D341Med (cell line): ENCODE measurements around the gene IGBP1.
"Not testable (repeated sequence)": the region's sequence is repeated elsewhere in the genome, so short reads cannot be mapped to it uniquely, and the experiment has no call there.

Experiments
- DNase-seq: peaks from one replicate; pipeline ENCODE4 v3.0.0; 2012; ENCODE audit warnings: low spot score

Gene IGBP1

DNA sequence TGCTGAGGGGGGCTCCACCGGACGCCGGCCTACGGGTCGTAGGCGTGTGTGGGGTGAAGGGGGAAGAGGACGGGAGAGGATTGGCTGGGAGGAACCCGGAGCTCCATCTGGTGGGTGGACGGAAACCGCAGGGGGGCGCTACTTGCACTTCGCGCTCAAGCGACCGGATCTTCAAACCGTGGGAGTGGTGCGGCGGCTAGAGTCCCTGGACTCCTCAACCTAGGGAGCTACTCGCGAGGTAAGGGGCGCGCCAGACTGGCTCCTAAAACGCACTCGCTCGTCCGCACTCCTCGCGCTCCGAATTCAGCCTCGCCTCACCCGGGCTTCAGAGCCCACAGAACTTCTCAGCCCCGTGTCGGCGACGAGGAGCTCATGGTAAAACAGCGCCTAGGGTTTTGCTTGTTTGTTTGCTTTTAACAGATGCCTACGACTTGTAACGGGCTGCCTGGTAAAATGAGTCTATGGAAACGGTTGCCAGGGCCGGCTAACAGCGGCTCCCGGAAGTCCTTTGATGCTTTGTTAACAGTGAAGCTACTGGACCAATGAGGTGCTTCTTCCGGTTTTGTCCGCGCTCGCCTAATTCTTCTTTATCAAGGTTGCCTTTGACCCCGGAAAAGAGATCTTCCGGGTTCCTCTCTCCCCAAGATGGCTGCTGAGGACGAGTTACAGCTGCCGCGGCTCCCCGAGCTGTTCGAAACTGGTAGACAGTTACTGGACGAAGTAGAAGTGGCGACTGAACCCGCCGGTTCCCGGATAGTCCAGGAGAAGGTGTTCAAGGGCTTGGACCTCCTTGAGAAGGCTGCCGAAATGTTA, at the start of gene IGBP1:
Gene IGBP1 (plus strand): TSS at position 145 of the 813 bp plus-strand sequence. CDS start 501 bp downstream, at position 646.
- DNase-seq, result peak; percentile 85

- no peak for DNase-seq
Observed at GRCh38 chrX:70084592-70085240, 48.5 kb upstream of the IGBP1 start.

DNA sequence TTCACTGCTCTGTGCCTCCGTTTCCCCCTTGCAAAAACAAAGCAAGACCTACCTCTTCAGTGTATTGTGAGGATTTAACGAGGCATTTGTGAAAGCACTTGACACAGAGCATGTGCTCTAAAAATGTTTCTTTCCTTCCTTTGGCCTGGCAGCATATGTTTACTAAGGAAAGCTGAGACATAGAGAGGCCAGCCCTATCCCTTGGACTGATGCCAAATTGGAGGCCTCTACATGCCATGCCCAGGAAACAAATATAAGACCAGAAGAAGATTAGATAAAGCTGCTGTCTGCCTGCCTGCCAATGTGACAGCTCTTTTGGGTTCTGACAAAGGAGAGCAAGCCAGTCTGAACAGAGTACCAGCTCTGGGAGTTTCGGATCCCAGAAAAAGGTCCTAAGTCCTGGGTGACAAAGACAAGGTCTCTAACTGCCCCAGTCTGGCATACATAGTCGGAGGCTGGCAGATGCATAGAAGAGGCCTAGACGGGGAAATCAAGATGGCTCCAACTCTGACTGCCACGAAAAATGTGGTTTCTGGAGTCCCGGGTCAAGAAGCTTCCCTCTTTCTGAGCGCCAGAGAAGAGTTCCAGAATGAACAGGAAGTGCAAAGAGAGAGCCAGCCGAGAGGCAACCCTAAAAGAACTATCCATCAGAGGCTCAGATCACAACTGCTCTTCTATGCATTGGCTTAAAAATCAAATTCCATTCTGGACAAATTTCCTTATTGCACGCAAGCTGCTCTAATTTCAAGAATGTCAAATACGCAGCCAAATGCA, 45.2 kb upstream of the IGBP1 start:
- no peak for DNase-seq

DNA sequence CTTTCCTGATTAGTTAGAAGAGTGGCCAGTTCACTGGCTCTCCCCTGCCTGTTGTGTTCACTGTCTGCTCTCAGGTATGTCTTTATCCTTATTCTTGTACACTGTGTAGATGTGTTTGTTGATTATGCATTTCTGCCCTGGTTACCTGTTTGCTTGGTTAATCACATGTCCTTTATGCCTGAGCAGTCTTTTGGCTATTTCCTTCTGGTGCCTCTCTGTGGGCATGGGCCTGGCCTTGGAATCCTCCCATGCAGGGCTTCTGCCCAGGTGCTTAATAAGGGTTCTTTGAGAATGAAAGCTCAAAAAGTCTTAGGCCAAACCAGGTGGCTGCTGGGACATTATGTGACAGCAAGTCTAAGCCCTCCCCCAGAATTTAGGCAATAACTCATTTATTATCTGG, 44.5 kb upstream of the IGBP1 start:
- no peak for DNase-seq

DNA sequence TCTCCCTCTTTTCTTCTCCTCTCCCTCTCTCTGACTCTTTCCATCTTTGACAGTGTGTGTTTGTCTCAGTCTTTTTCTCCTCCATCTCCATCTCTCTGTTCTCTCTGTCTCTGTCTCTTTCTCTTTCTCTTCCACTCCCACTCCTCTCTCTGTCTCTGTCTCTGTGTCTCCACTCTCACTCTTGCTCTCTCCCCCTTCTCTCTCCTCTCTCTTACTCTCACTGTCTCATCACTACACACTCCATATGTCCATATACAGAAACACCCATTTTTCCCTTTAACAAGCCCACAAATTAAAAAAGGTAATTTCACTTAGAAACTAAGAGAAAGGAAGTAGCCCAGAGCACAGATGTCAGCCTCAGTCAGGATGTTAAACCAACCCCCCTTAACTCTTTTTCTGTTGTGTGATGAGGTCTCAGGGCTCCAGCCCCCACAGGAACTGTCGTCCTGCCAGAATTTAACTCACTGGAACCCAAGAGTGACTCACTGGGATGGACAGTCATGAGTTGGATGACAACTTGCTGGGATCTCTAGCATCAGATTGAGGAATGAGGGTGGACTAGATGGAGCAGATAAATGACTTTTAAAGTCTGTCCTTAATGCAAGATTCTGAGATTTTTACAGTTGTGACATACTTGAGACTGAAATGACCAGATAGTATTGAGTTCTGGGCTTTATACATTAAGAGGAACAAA, 43.5 kb upstream of the IGBP1 start:
- no peak for DNase-seq

GRCh38 chrX:70092247-70092646, 41.0 kb upstream of the IGBP1 start:
- no peak for DNase-seq

DNA sequence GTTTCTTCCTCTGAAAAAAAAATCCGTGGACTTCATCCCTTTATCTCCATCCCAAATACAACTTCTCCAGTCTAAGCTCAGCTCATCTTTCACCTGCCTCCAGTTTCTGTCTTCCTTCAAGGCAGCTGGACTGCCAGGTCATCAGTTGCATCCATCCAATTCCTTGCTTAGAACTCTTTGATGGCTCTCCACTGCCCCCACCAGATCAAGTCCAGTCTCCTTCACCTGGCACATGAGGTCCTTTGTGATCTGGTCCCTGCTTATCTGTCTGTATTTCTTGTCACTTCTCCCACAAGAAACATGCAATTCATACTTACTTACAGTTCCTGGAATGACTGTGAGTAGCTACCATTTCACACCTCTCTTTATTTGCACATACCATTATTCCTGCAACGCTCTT, 37.2 kb upstream of the IGBP1 start:
- DNase-seq, result peak; percentile 42

GRCh38 chrX:70105229-70105628, 28.0 kb upstream of the IGBP1 start:
- DNase-seq, result no peak

DNA sequence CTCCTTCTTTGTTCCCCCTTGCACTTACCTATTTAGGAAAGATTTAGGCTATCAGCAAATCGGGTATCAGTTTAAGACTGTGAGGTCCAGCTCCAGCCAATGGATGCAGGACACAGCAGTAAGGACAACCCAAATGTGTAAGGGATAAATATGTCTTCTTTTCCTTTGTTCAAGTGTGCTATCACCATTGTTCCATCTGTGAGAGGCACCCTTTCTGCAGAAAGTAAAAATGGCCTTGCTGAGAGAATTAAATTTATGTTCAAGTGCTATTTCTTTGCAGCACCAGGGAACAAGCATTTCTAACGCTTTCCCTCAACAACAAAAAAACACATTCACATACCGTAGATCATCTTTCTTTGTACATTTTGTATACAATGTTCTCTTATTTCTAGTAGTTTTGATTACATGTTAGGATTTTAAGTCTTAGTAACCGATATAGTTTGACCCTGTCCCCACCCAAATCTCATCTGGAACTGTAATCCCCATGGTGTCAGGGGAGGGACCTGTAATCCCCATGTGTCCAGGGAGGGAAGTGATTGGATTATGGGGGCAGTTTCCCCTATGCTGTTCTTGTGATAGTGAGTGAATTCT, 21.7 kb upstream of the IGBP1 start:
- DNase-seq, result not testable (repeated sequence)

DNA sequence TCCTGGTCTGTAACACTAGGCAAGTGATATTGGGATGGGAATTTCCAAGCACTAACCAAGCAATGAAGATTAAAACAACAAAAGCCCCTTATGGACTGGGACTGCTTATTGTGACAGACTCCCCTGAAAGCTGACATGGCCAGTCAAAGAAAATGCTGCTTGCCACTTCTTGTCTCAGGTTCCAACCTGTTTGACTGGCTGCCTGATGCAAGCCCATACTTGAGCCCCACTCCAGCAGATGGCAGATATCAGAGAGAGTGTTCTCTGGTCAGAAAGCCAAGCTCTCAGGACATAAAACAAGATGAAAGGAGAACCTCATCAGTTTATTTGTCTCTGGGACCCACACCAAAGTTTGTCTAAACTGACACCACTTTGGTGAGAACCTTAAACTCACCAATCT, 15.5 kb upstream of the IGBP1 start:
- no peak for DNase-seq

DNA sequence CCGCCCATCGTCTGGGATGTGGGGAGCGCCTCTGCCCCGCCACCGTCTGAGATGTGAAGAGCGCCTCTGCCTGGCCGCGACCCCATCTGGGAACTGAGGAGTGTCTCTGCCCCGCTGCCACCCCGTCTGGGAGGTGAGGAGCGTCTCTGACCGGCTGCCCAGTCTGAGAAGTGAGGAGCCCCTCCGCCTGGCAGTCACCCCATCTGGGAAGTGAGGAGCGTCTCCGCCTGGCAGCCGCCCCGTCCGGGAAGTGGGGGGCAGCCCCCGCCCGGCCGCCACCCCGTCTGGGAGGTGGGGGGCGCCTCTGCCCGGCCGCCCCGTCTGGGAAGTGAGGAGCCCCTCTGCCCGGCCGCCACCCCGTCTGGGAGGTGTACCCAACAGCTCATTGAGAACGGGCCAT, 10.2 kb upstream of the IGBP1 start:
- not testable (repeated sequence) for DNase-seq

DNA sequence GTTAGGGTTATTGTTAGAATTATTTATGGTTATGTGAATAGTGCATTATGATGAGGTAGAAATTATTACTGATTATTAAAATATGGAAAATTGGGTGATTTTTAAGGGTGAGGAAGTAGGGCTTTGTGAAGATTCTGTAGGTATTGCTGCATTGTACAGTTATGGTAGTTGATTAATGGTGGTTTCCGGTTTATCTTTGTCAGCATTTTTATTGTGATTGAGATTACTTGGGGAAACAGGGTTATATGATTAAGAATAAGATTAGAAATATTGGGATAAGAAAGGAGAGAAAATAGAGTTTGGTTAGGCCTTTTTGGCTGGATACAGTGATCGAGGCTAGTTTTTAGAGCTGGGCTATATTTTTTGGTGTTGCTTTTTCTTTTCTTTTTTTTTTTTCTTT, 8.6 kb upstream of the IGBP1 start:
- DNase-seq, result no peak

GRCh38 chrX:70128071-70128470, 5.2 kb upstream of the IGBP1 start:
- DNase-seq, result peak; percentile 21

- DNase-seq, result no peak
Observed at GRCh38 chrX:70129816-70130215, 3.4 kb upstream of the IGBP1 start.

- DNase-seq, result no peak
Observed at GRCh38 chrX:70132224-70132623, 1.0 kb upstream of the IGBP1 start.

- DNase-seq, result no peak
Observed at GRCh38 chrX:70132877-70133302, 357 bp upstream of the IGBP1 start.

DNA sequence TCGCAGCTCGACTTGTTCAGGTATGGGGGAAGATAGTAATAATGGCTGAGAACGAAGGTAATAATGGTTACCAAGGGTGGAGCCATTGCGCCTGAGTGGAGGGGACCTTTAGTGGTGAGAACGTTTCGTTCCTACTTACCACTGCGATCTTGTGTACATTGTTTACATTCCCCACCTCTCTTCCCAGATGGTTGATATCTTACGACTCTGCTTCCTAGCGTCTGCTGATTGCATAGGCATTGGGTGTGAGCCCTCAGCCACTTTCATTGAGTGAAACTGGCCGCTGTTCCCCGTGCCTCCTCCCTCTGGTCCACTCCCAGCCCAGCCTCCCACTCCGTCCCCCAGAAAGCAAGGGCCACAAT, 850 bp downstream of the IGBP1 start:
- peak; percentile 10 for DNase-seq

DNA sequence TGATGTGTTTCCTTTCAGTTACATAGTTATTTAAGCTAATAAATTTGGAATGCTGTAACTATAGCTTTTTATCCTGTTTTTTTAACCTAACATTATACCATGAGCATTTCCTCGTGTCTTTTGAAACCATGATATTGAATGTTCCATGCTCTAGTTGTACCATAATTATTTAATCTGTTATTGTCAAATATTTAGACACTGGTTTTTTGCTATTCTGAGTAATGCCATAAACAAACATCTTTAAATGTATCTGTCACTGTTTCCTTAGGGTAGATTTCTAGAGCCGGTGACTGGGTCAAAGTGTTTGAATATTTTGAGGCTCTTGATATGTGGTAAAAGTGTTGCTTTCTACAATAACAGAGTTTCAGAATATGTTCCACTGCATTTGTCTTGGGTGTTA, 5.4 kb downstream of the IGBP1 start:
- DNase-seq, result no peak

DNA sequence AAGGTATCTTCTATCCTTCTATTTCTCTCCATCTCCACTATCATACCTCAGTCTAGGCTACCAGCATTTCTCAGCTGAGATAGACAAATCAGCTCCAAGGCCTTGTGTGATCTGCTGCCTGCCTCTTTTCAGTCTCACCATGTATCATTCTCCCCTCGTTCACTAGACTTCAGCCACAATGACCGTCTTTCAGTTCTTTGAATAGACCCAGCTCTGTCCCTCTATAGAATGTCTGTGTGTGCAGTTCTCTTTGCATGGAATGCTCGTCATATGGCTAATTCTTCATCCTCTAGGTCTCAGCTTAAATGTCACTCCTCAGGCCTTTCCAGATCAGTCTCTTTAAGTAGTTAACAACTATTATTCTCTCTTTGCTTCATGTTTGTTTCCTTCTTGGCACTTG, 6.5 kb downstream of the IGBP1 start:
- DNase-seq, result no peak

- DNase-seq, result no peak
Observed at GRCh38 chrX:70141373-70141772, 8.1 kb downstream of the IGBP1 start.

DNA sequence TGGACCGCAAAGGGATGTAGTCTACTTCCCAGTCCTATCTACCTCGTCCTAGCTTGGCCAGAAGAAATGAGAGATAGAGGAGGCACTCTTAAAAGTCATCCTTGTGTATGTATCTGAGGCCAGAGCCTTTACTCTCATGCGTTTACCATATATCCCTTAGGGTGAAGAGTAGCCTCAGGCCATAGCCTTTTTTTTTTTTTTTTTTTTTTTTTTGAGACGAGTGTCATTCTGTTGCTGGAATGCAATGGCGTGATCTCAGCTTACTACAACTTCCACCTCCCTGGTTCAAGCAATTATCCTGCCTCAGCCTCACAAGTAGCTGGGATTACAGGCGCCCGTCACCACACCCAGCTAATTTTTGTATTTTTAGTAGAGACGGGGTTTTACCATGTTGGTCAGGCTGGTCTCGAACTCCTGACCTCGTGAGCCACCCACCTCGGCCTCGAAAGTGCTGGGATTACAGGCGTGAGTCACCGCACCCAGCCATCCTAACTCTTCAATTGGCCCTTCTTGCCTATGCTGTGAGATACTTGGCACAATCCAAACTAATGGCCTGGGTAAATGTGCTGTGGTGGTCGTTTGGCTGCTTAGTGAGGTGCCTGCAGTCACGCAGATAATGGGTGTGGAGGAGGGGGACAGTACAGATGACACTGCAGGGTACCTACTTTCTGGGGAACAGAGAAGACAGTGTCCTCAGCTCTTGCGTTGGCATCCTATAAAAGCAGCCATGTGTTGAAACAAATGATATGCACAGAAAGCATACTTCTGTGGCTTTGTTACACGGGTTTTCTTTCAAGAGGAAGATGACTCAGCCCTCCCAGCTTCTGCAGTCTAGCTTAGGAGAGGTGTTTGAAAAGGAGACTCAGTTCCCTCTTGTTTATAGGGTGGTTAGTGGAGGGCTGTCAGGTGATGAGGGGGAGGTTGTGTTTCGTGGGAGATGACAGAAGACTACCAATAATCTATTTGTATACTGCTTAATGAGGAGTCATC, 33.6 kb downstream of the IGBP1 start:
- DNase-seq, result no peak
